Measurements from ENCODE around the gene NUP205.

DNA sequence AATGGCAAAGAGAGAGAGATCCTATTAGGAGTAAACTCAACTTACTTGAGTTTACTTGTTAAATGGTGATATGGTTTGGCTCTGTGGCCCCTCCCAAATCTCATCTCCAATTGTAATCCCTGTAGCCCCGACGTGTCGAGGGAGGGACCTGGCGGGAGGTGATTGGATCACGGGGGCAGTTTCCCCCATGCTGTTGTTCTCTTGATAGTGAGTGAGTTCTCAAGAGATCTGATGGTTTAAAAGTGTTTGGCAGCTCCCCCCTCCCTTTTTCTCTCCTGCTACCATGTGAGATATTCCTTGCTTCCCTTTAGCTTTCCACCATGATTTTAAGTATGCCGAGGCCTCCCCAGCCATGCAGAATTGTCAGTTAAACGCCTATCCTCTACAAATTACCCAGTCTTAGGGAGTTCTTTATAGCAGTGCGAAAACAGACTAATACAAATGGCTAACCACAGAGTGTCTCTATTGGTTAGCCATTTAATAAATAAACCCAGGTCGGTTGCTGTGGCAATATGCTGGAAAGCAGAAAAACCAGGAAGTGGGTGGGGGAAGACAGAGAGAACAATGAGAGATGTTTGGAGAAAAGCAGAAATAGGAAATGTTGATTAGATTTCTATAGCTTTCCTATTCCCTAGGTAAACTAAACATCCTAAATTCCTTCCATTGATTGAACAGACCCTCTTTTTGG lies 101.6 kb downstream of the NUP205 start:
- TF ChIP-seq EZH2phosphoT487 (IDR thresholded peaks at IDR 0.05; ENCODE audit: borderline replicate concordance) (no peak), ELF1 (IDR thresholded peaks at IDR 0.05; ENCODE audit: borderline replicate concordance, low read depth) (no peak), POLR2AphosphoS5 (IDR thresholded peaks at IDR 0.05; ENCODE audit: low read depth, low read length) (no peak), CTCF (IDR thresholded peaks at IDR 0.05 in 2 of 3, conservative IDR thresholded peaks at IDR 0.05 in 1 of 3; ENCODE audit: borderline replicate concordance in 1 of 3, insufficient read depth in 1 of 3, low read depth in 2 of 3, low read length in 2 of 3) (no peak), RAD21 (IDR thresholded peaks at IDR 0.05; ENCODE audit: low read depth) (no peak)
